ENCODE results near the gene KCNQ2.
"Not testable (repeated sequence)": the region's sequence is repeated elsewhere in the genome, so short reads cannot be mapped to it uniquely, and the experiment has no call there.

KCNQ2 gene

DNA sequence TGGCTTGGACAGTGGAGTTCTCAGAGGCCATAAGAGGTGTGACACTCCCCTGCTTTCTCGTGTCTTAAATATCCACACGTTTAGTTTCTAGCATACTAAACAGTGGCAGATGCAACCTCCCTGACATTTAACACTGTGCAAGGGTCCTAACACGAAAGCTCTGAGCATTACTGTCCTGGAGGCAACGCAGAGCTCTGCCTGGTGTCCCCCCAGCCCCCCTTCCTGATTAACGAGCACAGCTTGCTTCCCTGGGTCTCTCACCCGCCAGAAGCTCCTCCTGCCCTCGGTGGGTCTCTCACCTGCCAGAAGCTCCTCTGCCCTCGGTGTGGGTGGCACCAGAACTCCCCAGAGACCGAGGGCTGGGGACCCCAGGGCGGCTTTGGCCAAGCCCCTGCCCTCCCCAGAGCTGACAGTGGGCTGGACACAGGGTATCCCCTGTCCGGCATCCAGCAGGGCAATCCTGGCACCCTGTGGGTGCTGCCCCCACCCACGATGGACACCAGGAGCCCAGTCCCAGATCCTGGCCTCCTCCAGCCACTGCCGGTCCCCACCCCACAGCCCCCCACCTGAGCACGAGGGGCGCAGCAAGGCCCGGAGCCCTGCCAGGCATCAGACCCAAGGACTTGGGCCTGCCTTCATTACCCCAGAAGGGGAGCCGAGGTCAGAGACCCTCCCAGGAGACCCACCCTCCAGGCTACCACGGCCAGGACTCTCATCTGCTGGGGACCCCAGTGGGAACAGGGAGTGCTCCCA lies 12.4 kb upstream of the KCNQ2 start:
- Histone ChIP-seq H3K9me3 (ENCODE audit: control insufficient read depth, low read depth, low read length) (no peaks in the 10 kb centered on the region), H3K4me3 (ENCODE audit: low read length) (no peak overlapping the region), H3K27me3 (ENCODE audit: control insufficient read depth, insufficient read depth, low read length) (peaks cover 28% of the 10 kb centered on the region), H3K4me1 (ENCODE audit: control insufficient read depth, low read depth, low read length) (no peaks in the 10 kb centered on the region), H3K36me3 (ENCODE audit: control insufficient read depth, low read depth, low read length) (no peaks in the 10 kb centered on the region), H3K27ac (ENCODE audit: low read length) (no peak overlapping the region), H3K9ac (ENCODE audit: low read length) (no peak overlapping the region)

DNA sequence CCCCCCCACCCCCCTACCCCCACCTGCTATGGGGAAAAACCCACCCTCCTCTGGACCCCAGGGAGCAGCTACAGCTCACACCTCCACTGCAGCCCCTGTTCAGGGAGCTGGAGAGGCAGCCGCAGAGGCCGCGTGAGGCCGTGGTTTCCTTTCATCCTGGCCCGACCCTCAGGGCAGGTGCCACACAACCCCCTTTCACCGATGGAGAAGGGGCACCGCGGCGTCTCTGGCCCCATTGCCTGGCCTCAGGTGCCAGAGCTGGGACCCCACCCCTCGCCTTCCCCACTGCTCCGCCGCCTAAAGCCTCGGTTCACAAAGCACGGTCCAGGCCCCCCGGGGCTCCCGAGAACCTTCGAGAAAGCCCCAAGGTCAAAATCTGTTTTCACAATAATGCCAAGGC lies 11.8 kb upstream of the KCNQ2 start:
- H3K27ac ChIP-seq (ENCODE audit: low read length), result no peak overlapping the region
- no peaks in the 10 kb centered on the region for H3K9me3 ChIP-seq (ENCODE audit: control insufficient read depth, low read depth, low read length)
- H3K36me3 ChIP-seq (ENCODE audit: control insufficient read depth, low read depth, low read length), result no peaks in the 10 kb centered on the region
- no peak overlapping the region for H3K9ac ChIP-seq (ENCODE audit: low read length)
- no peaks in the 10 kb centered on the region for H3K4me1 ChIP-seq (ENCODE audit: control insufficient read depth, low read depth, low read length)
- H3K4me3 ChIP-seq (ENCODE audit: low read length), result no peak overlapping the region
- H3K27me3 ChIP-seq (ENCODE audit: control insufficient read depth, insufficient read depth, low read length), result peaks cover 22% of the 10 kb centered on the region

- Histone ChIP-seq H3K4me1 (ENCODE audit: control insufficient read depth, low read depth, low read length) (no peaks in the 10 kb centered on the region), H3K9ac (ENCODE audit: low read length) (no peak overlapping the region), H3K4me3 (ENCODE audit: low read length) (no peak overlapping the region), H3K9me3 (ENCODE audit: control insufficient read depth, low read depth, low read length) (no peaks in the 10 kb centered on the region), H3K36me3 (ENCODE audit: control insufficient read depth, low read depth, low read length) (no peaks in the 10 kb centered on the region), H3K27ac (ENCODE audit: low read length) (no peak overlapping the region), H3K27me3 (ENCODE audit: control insufficient read depth, insufficient read depth, low read length) (peaks cover 18% of the 10 kb centered on the region)
Observed at GRCh38 chr20:63483834-63484233, 11.4 kb upstream of the KCNQ2 start.

- Histone ChIP-seq H3K4me1 (ENCODE audit: control insufficient read depth, low read depth, low read length) (peaks cover 5% of the 10 kb centered on the region), H3K4me3 (ENCODE audit: low read length) (no peak overlapping the region), H3K9me3 (ENCODE audit: control insufficient read depth, low read depth, low read length) (no peaks in the 10 kb centered on the region), H3K27me3 (ENCODE audit: control insufficient read depth, insufficient read depth, low read length) (peaks cover 2% of the 10 kb centered on the region), H3K36me3 (ENCODE audit: control insufficient read depth, low read depth, low read length) (no peaks in the 10 kb centered on the region), H3K9ac (ENCODE audit: low read length) (no peak overlapping the region), H3K27ac (ENCODE audit: low read length) (no peak overlapping the region)
Observed at GRCh38 chr20:63482021-63482587, 9.6 kb upstream of the KCNQ2 start.

- Histone ChIP-seq H3K36me3 (ENCODE audit: control insufficient read depth, low read depth, low read length) (no peaks in the 10 kb centered on the region), H3K9me3 (ENCODE audit: control insufficient read depth, low read depth, low read length) (no peaks in the 10 kb centered on the region), H3K27ac (ENCODE audit: low read length) (no peak overlapping the region), H3K27me3 (ENCODE audit: control insufficient read depth, insufficient read depth, low read length) (no peaks in the 10 kb centered on the region), H3K9ac (ENCODE audit: low read length) (no peak overlapping the region), H3K4me1 (ENCODE audit: control insufficient read depth, low read depth, low read length) (peaks cover 5% of the 10 kb centered on the region), H3K4me3 (ENCODE audit: low read length) (no peak overlapping the region)
Observed at GRCh38 chr20:63481503-63481902, 9.0 kb upstream of the KCNQ2 start.

DNA sequence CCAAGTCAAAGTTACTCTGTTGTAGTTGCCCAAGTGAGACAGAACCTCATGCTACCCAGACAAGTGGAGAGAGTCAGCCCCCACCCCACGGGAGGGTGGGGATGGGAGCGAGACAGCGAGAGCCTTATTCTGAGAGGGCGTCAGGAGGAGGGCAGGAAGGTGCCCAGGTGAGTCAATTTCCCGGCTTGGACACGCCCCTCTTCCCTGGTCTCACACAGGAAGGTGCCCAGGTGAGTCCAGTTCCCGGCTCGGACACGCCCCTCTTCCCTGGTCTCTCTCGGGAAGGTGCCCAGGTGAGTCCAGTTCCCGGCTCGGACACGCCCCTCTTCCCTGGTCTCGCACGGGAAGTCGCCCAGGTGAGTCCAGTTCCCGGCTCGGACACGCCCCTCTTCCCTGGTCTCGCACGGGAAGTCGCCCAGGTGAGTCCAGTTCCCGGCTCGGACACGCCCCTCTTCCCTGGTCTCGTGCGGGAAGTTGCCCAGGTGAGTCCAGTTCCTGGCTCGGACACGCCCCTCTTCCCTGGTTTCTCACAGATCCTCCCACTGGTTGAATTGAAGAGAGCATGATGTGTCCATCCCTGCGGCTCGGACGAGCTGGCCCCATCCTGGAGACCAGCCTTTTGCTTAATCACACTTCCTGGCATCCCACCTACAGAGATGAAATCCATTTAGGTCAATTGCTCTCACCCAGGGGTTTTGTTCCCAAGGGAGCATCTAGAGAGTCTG lies 7.4 kb upstream of the KCNQ2 start:
- H3K27me3 ChIP-seq (ENCODE audit: control insufficient read depth, insufficient read depth, low read length); H3K4me1 ChIP-seq (ENCODE audit: control insufficient read depth, low read depth, low read length): not testable (repeated sequence)

GRCh38 chr20:63478346-63479302 lies 6.2 kb upstream of the KCNQ2 start:
- Histone ChIP-seq H3K36me3 (ENCODE audit: control insufficient read depth, low read depth, low read length) (no peaks in the 10 kb centered on the region), H3K4me1 (ENCODE audit: control insufficient read depth, low read depth, low read length) (peaks cover 5% of the 10 kb centered on the region), H3K9me3 (ENCODE audit: control insufficient read depth, low read depth, low read length) (no peaks in the 10 kb centered on the region), H3K27ac (ENCODE audit: low read length) (no peak overlapping the region), H3K9ac (ENCODE audit: low read length) (no peak overlapping the region), H3K27me3 (ENCODE audit: control insufficient read depth, insufficient read depth, low read length) (peaks cover 22% of the 10 kb centered on the region), H3K4me3 (ENCODE audit: low read length) (no peak overlapping the region)

More for the DNA sequence above, 7.4 kb upstream of the KCNQ2 start:
- not testable (repeated sequence) for H3K27ac ChIP-seq (ENCODE audit: low read length); H3K9me3 ChIP-seq (ENCODE audit: control insufficient read depth, low read depth, low read length); H3K4me3 ChIP-seq (ENCODE audit: low read length); H3K36me3 ChIP-seq (ENCODE audit: control insufficient read depth, low read depth, low read length); H3K9ac ChIP-seq (ENCODE audit: low read length)

DNA sequence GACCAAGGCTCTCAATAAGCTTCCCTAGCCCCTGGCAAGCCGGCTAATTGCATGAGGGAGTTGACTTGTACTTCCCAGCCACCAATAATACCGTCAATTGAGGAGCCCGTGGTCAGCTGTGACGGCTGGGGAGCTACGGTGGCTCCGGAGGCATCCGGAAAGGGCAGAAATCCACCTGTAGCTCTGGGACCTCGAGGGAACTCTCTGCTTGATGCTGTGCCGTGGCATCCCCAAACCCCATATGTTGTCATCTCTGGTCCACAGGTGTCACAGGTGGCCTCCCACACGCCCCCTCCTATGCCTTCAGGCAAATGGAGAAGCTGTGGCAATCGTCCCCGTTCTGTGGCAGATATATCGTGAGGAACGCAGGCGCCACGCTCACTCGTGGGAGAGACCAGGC lies 5.5 kb upstream of the KCNQ2 start:
- Histone ChIP-seq H3K27me3 (ENCODE audit: control insufficient read depth, insufficient read depth, low read length) (peaks cover 29% of the 10 kb centered on the region), H3K9me3 (ENCODE audit: control insufficient read depth, low read depth, low read length) (no peaks in the 10 kb centered on the region), H3K36me3 (ENCODE audit: control insufficient read depth, low read depth, low read length) (no peaks in the 10 kb centered on the region), H3K4me1 (ENCODE audit: control insufficient read depth, low read depth, low read length) (peaks cover 5% of the 10 kb centered on the region), H3K4me3 (ENCODE audit: low read length) (no peak overlapping the region), H3K9ac (ENCODE audit: low read length) (no peak overlapping the region), H3K27ac (ENCODE audit: low read length) (no peak overlapping the region)

- Histone ChIP-seq H3K4me1 (ENCODE audit: control insufficient read depth, low read depth, low read length) (peaks cover 5% of the 10 kb centered on the region), H3K27me3 (ENCODE audit: control insufficient read depth, insufficient read depth, low read length) (peaks cover 30% of the 10 kb centered on the region), H3K9ac (ENCODE audit: low read length) (no peak overlapping the region), H3K9me3 (ENCODE audit: control insufficient read depth, low read depth, low read length) (no peaks in the 10 kb centered on the region), H3K4me3 (ENCODE audit: low read length) (no peak overlapping the region), H3K27ac (ENCODE audit: low read length) (no peak overlapping the region), H3K36me3 (ENCODE audit: control insufficient read depth, low read depth, low read length) (no peaks in the 10 kb centered on the region)
Observed at GRCh38 chr20:63477061-63477616, 4.7 kb upstream of the KCNQ2 start.

DNA sequence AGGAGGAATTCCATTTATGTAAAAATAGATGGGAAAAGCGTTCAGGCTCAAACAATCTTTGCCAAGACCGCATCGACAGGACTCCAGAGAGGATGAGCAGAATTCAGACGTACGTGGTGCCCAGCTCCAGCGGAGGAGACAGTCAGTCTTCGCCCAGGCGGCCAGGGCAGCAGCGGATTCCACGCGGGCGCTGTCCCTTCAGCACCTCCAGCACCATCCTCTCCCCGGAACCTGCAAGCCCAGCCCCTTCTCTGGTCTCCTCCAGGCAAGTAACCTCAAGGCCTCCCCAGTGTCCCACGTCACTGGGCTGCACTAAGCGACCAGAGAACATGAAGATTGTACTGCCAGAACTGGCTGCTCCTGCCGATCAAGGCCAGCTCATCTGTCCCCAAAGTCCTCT lies 2.8 kb upstream of the KCNQ2 start:
- H3K36me3 ChIP-seq (ENCODE audit: control insufficient read depth, low read depth, low read length), result no peaks in the 10 kb centered on the region
- peaks cover 30% of the 10 kb centered on the region for H3K27me3 ChIP-seq (ENCODE audit: control insufficient read depth, insufficient read depth, low read length)
- H3K9ac ChIP-seq (ENCODE audit: low read length), result no peak overlapping the region
- no peaks in the 10 kb centered on the region for H3K9me3 ChIP-seq (ENCODE audit: control insufficient read depth, low read depth, low read length)
- peaks cover 11% of the 10 kb centered on the region for H3K4me1 ChIP-seq (ENCODE audit: control insufficient read depth, low read depth, low read length)
- H3K27ac ChIP-seq (ENCODE audit: low read length), result no peak overlapping the region
- no peak overlapping the region for H3K4me3 ChIP-seq (ENCODE audit: low read length)

Measured in iPS-18a (cell line).